Ascending aorta (tissue), 2 donors: ENCODE measurements around the gene NUDT14. TPM values are rescaled to one million over a fixed set of nuclear protein-coding genes. Genes with fewer than 3 reads are reported as not detected.

Source experiments
- DNase-seq, 2 donors: peaks; one replicate each; pipeline ENCODE4 v3.0.0-alpha.2; 2019; ENCODE audit warnings: low spot score in 2 of 2
- H3K27ac ChIP-seq, 2 donors: fragments of 200-600 bp; sonication (generic); one replicate each; pipeline ENCODE4 v1.5.1; 2016 to 2017; ENCODE audit warnings: mild to moderate bottlenecking in 1 of 2
- H3K27me3 ChIP-seq: fragments of 200-600 bp; sonication (generic); one replicate; pipeline ENCODE4 v1.5.1; 2017
- H3K36me3 ChIP-seq, 2 donors: fragments of 200-600 bp; sonication (generic); one replicate each; pipeline ENCODE4 v1.5.1; 2016
- H3K4me1 ChIP-seq, 2 donors: fragments of 200-600 bp; sonication (generic); one replicate each; pipeline ENCODE4 v1.5.1; 2016 to 2017; ENCODE audit warnings: mild to moderate bottlenecking in 1 of 2
- H3K4me3 ChIP-seq, 2 donors: fragments of 200-600 bp; sonication (generic); one replicate each; pipeline ENCODE4 v1.5.1; 2016 to 2017; ENCODE audit warnings: mild to moderate bottlenecking in 1 of 2
- H3K9me3 ChIP-seq, 2 donors: fragments of 200-600 bp; sonication (generic); one replicate each; pipeline ENCODE4 v1.5.1; 2016
- CTCF ChIP-seq, 3 experiments: fragments of 200-600 bp in 2 of 3; fragments of 450-650 bp in 1 of 3; sonication (generic) in 2 of 3; IDR thresholded peaks; one replicate each; pipeline ENCODE4 v1.5.1; 2016 to 2019; ENCODE audit warnings: antibody characterized with exemption in 3 of 3, mild to moderate bottlenecking in 1 of 3, moderate library complexity in 1 of 3
- intact Hi-C: fragments of 100-400 bp; cut with DNase I; formaldehyde crosslinking; loops from one replicate; pipeline ENCODE4 v1.15.1; 2023
- total RNA-seq: library from RNA; depleted of rRNA; stranded (reverse); fragments of >200 nt; gene quantifications from one replicate; pipeline ENCODE4 v1.1.0, GENCODE V29; 2016

Gene NUDT14
- total RNA-seq, 1 donor from 2014 or later: 1.5 TPM

- peaks cover 0 to 23% of the 10 kb centered on the region in 2 donors for H3K36me3 ChIP-seq
- H3K4me3 ChIP-seq: no peak overlapping the region
- intact Hi-C loops: no loop called here
- DNase-seq: peak in 1 of 2 donors; percentile 6
- peaks cover 6 to 9% of the 10 kb centered on the region in 2 donors for H3K9me3 ChIP-seq
- no peaks in the 10 kb centered on the region for H3K27me3 ChIP-seq
- TF ChIP-seq CTCF (IDR thresholded peaks at IDR 0.05): no peak
- H3K27ac ChIP-seq: no peak overlapping the region
- H3K4me1 ChIP-seq: no peaks in the 10 kb centered on the region
Observed at GRCh38 chr14:105141486-105142281, 39.4 kb downstream of the NUDT14 start.

GRCh38 chr14:105141026-105141425, 40.1 kb downstream of the NUDT14 start:
- H3K9me3 ChIP-seq: peaks cover 6 to 9% of the 10 kb centered on the region in 2 donors
- no peaks in the 10 kb centered on the region for H3K4me1 ChIP-seq
- H3K36me3 ChIP-seq: peaks cover 0 to 23% of the 10 kb centered on the region in 2 donors
- no peak for TF ChIP-seq CTCF (IDR thresholded peaks at IDR 0.05)
- peak in 1 of 2 donors; percentile 4 for DNase-seq
- no peak overlapping the region for H3K27ac ChIP-seq
- no peak overlapping the region for H3K4me3 ChIP-seq
- intact Hi-C loops: no loop called here
- H3K27me3 ChIP-seq: no peaks in the 10 kb centered on the region

- H3K9me3 ChIP-seq: peaks cover 6 to 9% of the 10 kb centered on the region in 2 donors
- intact Hi-C loops: no loop called here
- no peaks in the 10 kb centered on the region for H3K4me1 ChIP-seq
- H3K4me3 ChIP-seq: no peak overlapping the region
- H3K27ac ChIP-seq: no peak overlapping the region
- H3K27me3 ChIP-seq: no peaks in the 10 kb centered on the region
- peaks cover 0 to 23% of the 10 kb centered on the region in 2 donors for H3K36me3 ChIP-seq
- no peak for TF ChIP-seq CTCF (IDR thresholded peaks at IDR 0.05)
- DNase-seq: no peak
Observed at GRCh38 chr14:105140581-105140980, 40.5 kb downstream of the NUDT14 start.

GRCh38 chr14:105139831-105140239, 41.3 kb downstream of the NUDT14 start:
- Histone ChIP-seq H3K4me1 (no peaks in the 10 kb centered on the region), H3K9me3 (peaks cover 6 to 9% of the 10 kb centered on the region in 2 donors), H3K4me3 (no peak overlapping the region), H3K27me3 (no peaks in the 10 kb centered on the region), H3K27ac (no peak overlapping the region), H3K36me3 (peaks cover 0 to 21% of the 10 kb centered on the region in 2 donors)
- intact Hi-C loops: no loop called here
- no peak for DNase-seq
- TF ChIP-seq CTCF (IDR thresholded peaks at IDR 0.05): no peak

- intact Hi-C loops: no loop called here
- peak in 1 of 2 donors; percentile 34 for DNase-seq
- TF ChIP-seq CTCF (IDR thresholded peaks at IDR 0.05): no peak
Observed at GRCh38 chr14:105139212-105139825, 41.8 kb downstream of the NUDT14 start.

More at GRCh38 chr14:105139212-105139825, 41.8 kb downstream of the NUDT14 start:
- Histone ChIP-seq H3K4me3 (no peak overlapping the region), H3K36me3 (peaks cover 0 to 20% of the 10 kb centered on the region in 2 donors), H3K27me3 (no peaks in the 10 kb centered on the region), H3K9me3 (peaks cover 6 to 9% of the 10 kb centered on the region in 2 donors), H3K4me1 (no peaks in the 10 kb centered on the region), H3K27ac (no peak overlapping the region)
